Peyer's patch (tissue), 4 donors: ENCODE measurements around the gene PSMB2.

Experiments
- POLR2A ChIP-seq, 2 donors: fragments of 450-650 bp; IDR thresholded peaks; one replicate each; pipeline ENCODE4 v1.5.1; 2017; ENCODE audit warnings: antibody characterized with exemption in 2 of 2, mild to moderate bottlenecking in 2 of 2, moderate library complexity in 2 of 2
- TF ChIP-seq, protein P1 (sequence below), 6 experiments: fragments of 450-650 bp in 4 of 6; fragments of 200-600 bp in 2 of 6; sonication (generic) in 1 of 6; IDR thresholded peaks; one replicate each; pipeline ENCODE4 v1.5.1; 2017 to 2019; ENCODE audit warnings: antibody characterized with exemption in 6 of 6, mild to moderate bottlenecking in 3 of 6, moderate library complexity in 1 of 6

DNA sequence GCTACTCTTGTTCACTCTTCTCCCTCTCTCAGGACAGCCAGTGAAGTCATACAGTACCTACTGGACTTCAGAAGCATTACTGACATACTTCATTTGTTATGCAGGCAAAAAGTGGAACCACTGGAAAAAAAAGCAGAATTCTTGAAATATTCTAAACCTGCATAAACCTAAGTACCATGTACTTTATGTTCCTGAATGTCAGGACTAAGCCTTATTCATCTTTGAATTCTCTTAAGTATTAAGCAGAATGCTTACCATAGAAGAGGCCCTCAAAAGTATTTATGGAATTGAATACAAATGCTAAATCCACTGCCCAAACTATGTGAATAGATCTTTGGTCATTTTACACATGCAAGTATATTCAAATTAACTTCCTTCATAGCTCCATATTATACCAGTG lies 7.8 kb downstream of the PSMB2 start:
- TF ChIP-seq, protein P1, sequence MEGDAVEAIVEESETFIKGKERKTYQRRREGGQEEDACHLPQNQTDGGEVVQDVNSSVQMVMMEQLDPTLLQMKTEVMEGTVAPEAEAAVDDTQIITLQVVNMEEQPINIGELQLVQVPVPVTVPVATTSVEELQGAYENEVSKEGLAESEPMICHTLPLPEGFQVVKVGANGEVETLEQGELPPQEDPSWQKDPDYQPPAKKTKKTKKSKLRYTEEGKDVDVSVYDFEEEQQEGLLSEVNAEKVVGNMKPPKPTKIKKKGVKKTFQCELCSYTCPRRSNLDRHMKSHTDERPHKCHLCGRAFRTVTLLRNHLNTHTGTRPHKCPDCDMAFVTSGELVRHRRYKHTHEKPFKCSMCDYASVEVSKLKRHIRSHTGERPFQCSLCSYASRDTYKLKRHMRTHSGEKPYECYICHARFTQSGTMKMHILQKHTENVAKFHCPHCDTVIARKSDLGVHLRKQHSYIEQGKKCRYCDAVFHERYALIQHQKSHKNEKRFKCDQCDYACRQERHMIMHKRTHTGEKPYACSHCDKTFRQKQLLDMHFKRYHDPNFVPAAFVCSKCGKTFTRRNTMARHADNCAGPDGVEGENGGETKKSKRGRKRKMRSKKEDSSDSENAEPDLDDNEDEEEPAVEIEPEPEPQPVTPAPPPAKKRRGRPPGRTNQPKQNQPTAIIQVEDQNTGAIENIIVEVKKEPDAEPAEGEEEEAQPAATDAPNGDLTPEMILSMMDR (IDR thresholded peaks at IDR 0.05), result no peak
- TF ChIP-seq POLR2A (IDR thresholded peaks at IDR 0.05), result no peak
